Mesothelial cell of epicardium (in vitro differentiated cells): ENCODE measurements around the gene GPR39. TPM values are rescaled to one million over a fixed set of nuclear protein-coding genes. Genes with fewer than 3 reads are reported as not detected.

Experiments used
- DNase-seq, 2 experiments: peaks; one replicate each; pipeline ENCODE4 v3.0.0; 2021; ENCODE audit warnings: low spot score in 2 of 2; ENCODE audit not compliant: unreplicated experiment in 2 of 2
- H3K27ac Mint-ChIP-seq: 2 replicates; pipeline ENCODE4 v1.8.0; 2021; ENCODE audit warnings: mixed read lengths
- H3K27me3 Mint-ChIP-seq: 2 replicates; pipeline ENCODE4 v1.8.0; 2021; ENCODE audit warnings: low read depth, mixed read lengths
- H3K36me3 Mint-ChIP-seq: 2 replicates; pipeline ENCODE4 v1.8.0; 2021; ENCODE audit warnings: mixed read lengths
- H3K4me1 Mint-ChIP-seq: 2 replicates; pipeline ENCODE4 v1.8.0; 2021; ENCODE audit warnings: mixed read lengths
- H3K4me3 Mint-ChIP-seq: 2 replicates; pipeline ENCODE4 v1.8.0; 2021; ENCODE audit warnings: mild to moderate bottlenecking, moderate library complexity, mixed read lengths
- H3K9me3 Mint-ChIP-seq: 2 replicates; pipeline ENCODE4 v1.8.0; 2021; ENCODE audit warnings: mixed read lengths
- total RNA-seq: library from RNA; stranded (reverse); gene quantifications from 3 replicates; pipeline ENCODE4 v1.2.1, GENCODE V29; 2021
- TF ChIP-seq, protein P1 (sequence below): fragments of 200-600 bp; sonication (generic); IDR thresholded peaks from one replicate; pipeline ENCODE4 v1.5.0; 2021; ENCODE audit warnings: antibody characterized with exemption; ENCODE audit not compliant: unreplicated experiment

Gene GPR39
- total RNA-seq, 1 donor from 2014 or later = 0.31 TPM

DNA sequence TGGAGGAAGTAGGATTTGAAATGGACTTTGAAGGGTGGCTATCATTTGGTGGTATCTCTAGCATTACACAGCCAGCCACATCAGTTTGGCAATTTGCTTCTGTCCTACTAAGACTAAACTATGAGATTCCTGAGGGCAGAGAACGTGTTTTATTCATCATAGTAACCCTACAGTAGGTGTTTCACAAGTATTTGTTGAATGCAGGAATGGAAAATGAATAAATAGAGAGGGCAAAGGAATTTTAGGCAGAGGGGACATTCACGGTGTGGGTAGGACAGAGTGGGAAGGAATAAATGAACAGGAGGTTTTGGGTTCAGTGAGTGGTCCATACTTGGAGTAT lies 15.7 kb upstream of the GPR39 start:
- Mint-ChIP-seq H3K27me3 (peaks cover 7% of the 10 kb centered on the region), H3K4me3 (no peak overlapping the region), H3K27ac (no peak overlapping the region), H3K4me1 (no peaks in the 10 kb centered on the region), H3K36me3 (no peaks in the 10 kb centered on the region), H3K9me3 (no peaks in the 10 kb centered on the region)
- TF ChIP-seq, protein P1, sequence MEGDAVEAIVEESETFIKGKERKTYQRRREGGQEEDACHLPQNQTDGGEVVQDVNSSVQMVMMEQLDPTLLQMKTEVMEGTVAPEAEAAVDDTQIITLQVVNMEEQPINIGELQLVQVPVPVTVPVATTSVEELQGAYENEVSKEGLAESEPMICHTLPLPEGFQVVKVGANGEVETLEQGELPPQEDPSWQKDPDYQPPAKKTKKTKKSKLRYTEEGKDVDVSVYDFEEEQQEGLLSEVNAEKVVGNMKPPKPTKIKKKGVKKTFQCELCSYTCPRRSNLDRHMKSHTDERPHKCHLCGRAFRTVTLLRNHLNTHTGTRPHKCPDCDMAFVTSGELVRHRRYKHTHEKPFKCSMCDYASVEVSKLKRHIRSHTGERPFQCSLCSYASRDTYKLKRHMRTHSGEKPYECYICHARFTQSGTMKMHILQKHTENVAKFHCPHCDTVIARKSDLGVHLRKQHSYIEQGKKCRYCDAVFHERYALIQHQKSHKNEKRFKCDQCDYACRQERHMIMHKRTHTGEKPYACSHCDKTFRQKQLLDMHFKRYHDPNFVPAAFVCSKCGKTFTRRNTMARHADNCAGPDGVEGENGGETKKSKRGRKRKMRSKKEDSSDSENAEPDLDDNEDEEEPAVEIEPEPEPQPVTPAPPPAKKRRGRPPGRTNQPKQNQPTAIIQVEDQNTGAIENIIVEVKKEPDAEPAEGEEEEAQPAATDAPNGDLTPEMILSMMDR = no peak
- DNase-seq = no peak

DNA sequence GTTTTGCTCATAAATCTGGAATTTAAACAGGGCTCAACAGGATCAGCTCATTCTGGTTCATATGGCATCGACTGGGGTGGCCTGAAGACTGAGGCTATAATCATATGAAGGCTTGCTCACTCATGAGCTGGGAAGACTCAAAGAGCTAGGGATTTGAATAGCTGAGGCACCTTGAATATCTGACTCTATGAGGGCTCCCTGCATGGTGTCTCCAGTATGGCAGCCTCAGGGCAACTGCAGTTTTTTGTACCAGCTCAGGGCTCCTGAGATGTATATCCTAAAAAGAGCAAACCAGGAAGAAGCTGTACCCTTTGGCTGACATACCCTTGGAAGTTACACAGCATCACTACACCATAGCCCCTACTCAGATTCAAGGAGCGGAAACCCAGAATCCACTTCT lies 15.3 kb upstream of the GPR39 start:
- H3K4me3 Mint-ChIP-seq = no peak overlapping the region

DNA sequence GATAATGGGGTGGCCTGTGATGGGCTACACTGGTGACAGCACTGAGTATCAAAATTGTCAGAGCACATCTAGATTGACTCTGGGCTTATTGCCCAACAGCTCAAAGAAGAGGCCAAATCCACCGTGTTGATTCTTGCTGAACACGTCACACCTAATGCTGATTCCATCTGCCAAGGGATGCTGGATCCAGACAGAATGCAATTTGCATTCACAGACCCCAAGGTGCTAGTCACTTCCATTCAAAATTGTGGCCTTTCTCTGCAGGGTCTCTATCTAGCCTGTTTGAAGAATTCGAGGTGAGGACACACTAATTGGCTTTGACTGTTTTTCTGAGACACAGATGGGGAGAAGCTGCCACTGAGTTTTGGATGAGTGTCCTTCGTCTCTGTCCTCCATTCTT lies 13.5 kb upstream of the GPR39 start:
- no peak overlapping the region for H3K4me3 Mint-ChIP-seq
- TF ChIP-seq, protein P1 = no peak
- H3K36me3 Mint-ChIP-seq = no peaks in the 10 kb centered on the region
- no peak for DNase-seq
- H3K27me3 Mint-ChIP-seq = peaks cover 10% of the 10 kb centered on the region
- no peak overlapping the region for H3K27ac Mint-ChIP-seq
- H3K9me3 Mint-ChIP-seq = no peaks in the 10 kb centered on the region
- H3K4me1 Mint-ChIP-seq = no peaks in the 10 kb centered on the region

More for the DNA sequence above, 15.3 kb upstream of the GPR39 start:
- TF ChIP-seq, protein P1 = no peak
- Mint-ChIP-seq H3K9me3 (no peaks in the 10 kb centered on the region), H3K4me1 (no peaks in the 10 kb centered on the region), H3K36me3 (no peaks in the 10 kb centered on the region), H3K27me3 (peaks cover 11% of the 10 kb centered on the region), H3K27ac (no peak overlapping the region)
- DNase-seq = no peak

DNA sequence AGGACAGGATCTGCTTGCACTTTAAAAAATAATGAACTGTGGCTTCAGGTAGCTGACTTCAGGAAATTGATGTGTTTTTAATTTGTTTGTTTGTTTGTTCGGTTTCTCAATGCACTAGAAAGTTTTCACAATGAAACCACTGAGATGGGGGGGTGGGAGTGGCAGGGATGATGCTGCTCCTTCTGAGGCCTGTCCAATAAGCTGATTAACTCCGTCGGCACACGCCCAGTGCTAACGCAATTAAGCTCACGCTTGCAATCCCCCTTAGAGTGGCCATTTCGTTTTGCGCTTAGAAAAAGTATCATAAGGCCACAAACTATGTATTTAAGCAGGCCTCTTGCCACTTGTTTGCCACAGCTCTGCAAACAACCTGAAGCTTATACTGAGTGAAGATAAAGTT lies 12.5 kb upstream of the GPR39 start:
- Mint-ChIP-seq H3K4me3 (no peak overlapping the region), H3K27ac (no peak overlapping the region), H3K27me3 (peaks cover 10% of the 10 kb centered on the region), H3K36me3 (no peaks in the 10 kb centered on the region), H3K9me3 (no peaks in the 10 kb centered on the region), H3K4me1 (no peaks in the 10 kb centered on the region)
- TF ChIP-seq, protein P1 = no peak
- DNase-seq = no peak

DNA sequence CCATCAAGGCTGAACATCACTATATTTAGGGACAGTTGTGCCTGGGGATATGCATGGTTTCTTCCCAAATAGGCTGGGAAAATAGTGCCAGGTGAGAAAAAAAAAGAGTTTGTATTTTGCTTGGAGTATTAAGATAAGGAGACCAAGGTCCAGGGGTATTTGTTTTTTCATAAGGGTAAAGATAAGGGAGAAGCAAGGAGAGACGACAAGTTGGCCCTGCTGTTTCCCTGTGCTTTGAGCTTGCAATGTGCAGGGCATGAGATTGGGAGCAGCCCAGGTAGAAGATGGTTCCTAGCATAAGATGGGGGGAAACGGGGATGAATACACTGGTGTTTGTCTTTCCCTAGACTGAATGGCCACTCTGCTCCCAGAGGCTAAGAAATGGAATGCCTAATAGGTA lies 8.8 kb upstream of the GPR39 start:
- TF ChIP-seq, protein P1 = no peak
- Mint-ChIP-seq H3K36me3 (no peaks in the 10 kb centered on the region), H3K27ac (no peak overlapping the region), H3K4me1 (no peaks in the 10 kb centered on the region), H3K4me3 (no peak overlapping the region), H3K9me3 (no peaks in the 10 kb centered on the region), H3K27me3 (peaks cover 12% of the 10 kb centered on the region)
- no peak for DNase-seq

DNA sequence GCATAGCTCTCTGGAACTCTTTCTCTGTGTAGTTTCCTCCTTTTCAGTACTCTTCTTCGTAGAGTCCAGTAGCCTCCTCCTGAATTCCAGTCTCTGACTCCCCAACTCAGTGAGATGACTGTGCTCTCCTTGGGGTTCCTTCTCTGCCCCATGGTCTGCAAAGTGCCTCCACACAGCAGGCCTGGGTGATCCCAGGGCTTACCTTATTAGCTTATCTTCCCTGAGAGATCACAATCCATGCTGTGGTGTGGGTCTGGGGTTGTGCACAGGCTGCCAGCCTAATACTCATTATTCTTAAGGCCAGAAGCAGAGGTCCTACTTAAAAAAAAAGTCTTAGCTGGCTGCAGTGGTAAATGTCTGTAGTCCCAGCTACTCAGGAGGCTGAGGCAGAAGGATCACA lies 4.6 kb upstream of the GPR39 start:
- Mint-ChIP-seq H3K27me3 (peaks cover 23% of the 10 kb centered on the region), H3K36me3 (no peaks in the 10 kb centered on the region), H3K9me3 (no peaks in the 10 kb centered on the region), H3K27ac (no peak overlapping the region), H3K4me1 (peaks cover 6% of the 10 kb centered on the region), H3K4me3 (no peak overlapping the region)
- TF ChIP-seq, protein P1 = no peak
- DNase-seq = no peak
